ENCODE results near the gene CCDC17. TPM values are rescaled to one million over a fixed set of nuclear protein-coding genes. Genes with fewer than 3 reads are reported as not detected.
A peak's percentile ranks its signal among the peaks of the same experiment; 100 is the strongest.

The CCDC17 gene
- total RNA-seq, 2 donors from 2014 or later, result 5.2 to 5.9 TPM

- Mint-ChIP-seq H3K9me3 (no peaks in the 10 kb centered on the region), H3K4me3 (no peak overlapping the region), H3K36me3 (ENCODE audit: insufficient read depth in 2 of 2) (peaks cover 2 to 27% of the 10 kb centered on the region in 2 donors), H3K27ac (no peak overlapping the region), H3K4me1 (ENCODE audit: low read depth) (peaks cover 8% of the 10 kb centered on the region), H3K27me3 (ENCODE audit: low read depth) (no peaks in the 10 kb centered on the region)
- DNase-seq (no peak), ATAC-seq (replicated peaks in 1 of 2) (no peak)
These were observed 20.8 kb upstream of the CCDC17 start for GRCh38 chr1:45644661-45645060.

GRCh38 chr1:45643978-45644377, 20.1 kb upstream of the CCDC17 start:
- H3K4me1 Mint-ChIP-seq (ENCODE audit: low read depth), result peaks cover 8% of the 10 kb centered on the region
- H3K27me3 Mint-ChIP-seq (ENCODE audit: low read depth), result no peaks in the 10 kb centered on the region
- H3K9me3 Mint-ChIP-seq, result no peaks in the 10 kb centered on the region
- no peak overlapping the region for H3K4me3 Mint-ChIP-seq
- peaks cover 2 to 26% of the 10 kb centered on the region in 2 donors for H3K36me3 Mint-ChIP-seq (ENCODE audit: insufficient read depth in 2 of 2)
- no peak overlapping the region for H3K27ac Mint-ChIP-seq
- DNase-seq (no peak), ATAC-seq (replicated peaks in 1 of 2) (no peak)

- H3K4me1 Mint-ChIP-seq (ENCODE audit: low read depth), result peaks cover 8% of the 10 kb centered on the region
- no peak overlapping the region for H3K4me3 Mint-ChIP-seq
- no peak for ATAC-seq (replicated peaks in 1 of 2)
- peaks cover 2 to 26% of the 10 kb centered on the region in 2 donors for H3K36me3 Mint-ChIP-seq (ENCODE audit: insufficient read depth in 2 of 2)
- DNase-seq, result no peak
- H3K9me3 Mint-ChIP-seq, result no peaks in the 10 kb centered on the region
- H3K27ac Mint-ChIP-seq, result peak overlapping the region; percentile 83
- H3K27me3 Mint-ChIP-seq (ENCODE audit: low read depth), result no peaks in the 10 kb centered on the region
These were observed 19.5 kb upstream of the CCDC17 start for GRCh38 chr1:45643321-45643720.

GRCh38 chr1:45640293-45640692, 16.4 kb upstream of the CCDC17 start:
- Mint-ChIP-seq H3K9me3 (no peaks in the 10 kb centered on the region), H3K4me3 (no peak overlapping the region), H3K27ac (peak overlapping the region; percentile 26), H3K36me3 (ENCODE audit: insufficient read depth in 2 of 2) (peaks cover 2 to 15% of the 10 kb centered on the region in 2 donors), H3K4me1 (ENCODE audit: low read depth) (peaks cover 4% of the 10 kb centered on the region), H3K27me3 (ENCODE audit: low read depth) (no peaks in the 10 kb centered on the region)
- DNase-seq (no peak), ATAC-seq (replicated peaks in 1 of 2) (no peak)

DNA sequence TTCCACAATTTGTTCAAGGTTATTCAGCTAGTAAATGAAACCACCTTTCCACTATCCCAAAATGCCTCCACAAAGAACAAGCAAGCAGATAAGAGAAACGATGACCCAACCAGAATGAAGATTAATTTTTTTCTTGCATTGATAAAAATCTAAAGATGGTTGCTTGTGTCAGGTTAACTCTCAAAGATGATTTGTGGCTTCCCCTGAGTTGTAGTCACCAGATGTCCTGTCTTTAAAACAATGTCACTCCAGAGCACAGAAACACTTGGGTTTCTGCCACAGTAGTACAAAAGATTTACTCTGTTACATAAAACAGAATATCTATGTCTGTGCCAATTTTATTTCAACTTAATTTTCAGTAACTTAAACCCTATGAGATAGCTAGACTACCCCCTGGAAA, 11.4 kb upstream of the CCDC17 start:
- H3K4me3 Mint-ChIP-seq, result no peak overlapping the region
- no peaks in the 10 kb centered on the region for H3K9me3 Mint-ChIP-seq
- no peaks in the 10 kb centered on the region for H3K27me3 Mint-ChIP-seq (ENCODE audit: low read depth)
- H3K4me1 Mint-ChIP-seq (ENCODE audit: low read depth), result no peaks in the 10 kb centered on the region
- peaks cover 9 to 19% of the 10 kb centered on the region in 2 donors for H3K36me3 Mint-ChIP-seq (ENCODE audit: insufficient read depth in 2 of 2)
- no peak overlapping the region for H3K27ac Mint-ChIP-seq
- ATAC-seq (replicated peaks in 1 of 2), result no peak
- no peak for DNase-seq

- no peak overlapping the region for H3K27ac Mint-ChIP-seq
- no peaks in the 10 kb centered on the region for H3K9me3 Mint-ChIP-seq
- peaks cover 6 to 28% of the 10 kb centered on the region in 2 donors for H3K36me3 Mint-ChIP-seq (ENCODE audit: insufficient read depth in 2 of 2)
These were observed 6.6 kb upstream of the CCDC17 start for GRCh38 chr1:45630429-45630828.

GRCh38 chr1:45629035-45629434, 5.2 kb upstream of the CCDC17 start:
- H3K27ac Mint-ChIP-seq, result peak overlapping the region; percentile 33
- ATAC-seq (replicated peaks in 1 of 2) (no peak), DNase-seq (no peak)
- H3K36me3 Mint-ChIP-seq (ENCODE audit: insufficient read depth in 2 of 2), result peaks cover 6 to 28% of the 10 kb centered on the region in 2 donors
- no peaks in the 10 kb centered on the region for H3K9me3 Mint-ChIP-seq
- no peaks in the 10 kb centered on the region for H3K27me3 Mint-ChIP-seq (ENCODE audit: low read depth)
- no peak overlapping the region for H3K4me3 Mint-ChIP-seq
- no peaks in the 10 kb centered on the region for H3K4me1 Mint-ChIP-seq (ENCODE audit: low read depth)

More at GRCh38 chr1:45630429-45630828, 6.6 kb upstream of the CCDC17 start:
- Mint-ChIP-seq H3K4me1 (ENCODE audit: low read depth) (no peaks in the 10 kb centered on the region), H3K4me3 (no peak overlapping the region), H3K27me3 (ENCODE audit: low read depth) (no peaks in the 10 kb centered on the region)
- ATAC-seq (replicated peaks in 1 of 2) (peak in 1 of 2 donors; percentile 15), DNase-seq (no peak)

- H3K4me1 Mint-ChIP-seq (ENCODE audit: low read depth), result no peaks in the 10 kb centered on the region
- no peak for ATAC-seq (replicated peaks in 1 of 2)
- peaks cover 0 to 11% of the 10 kb centered on the region in 2 donors for H3K36me3 Mint-ChIP-seq (ENCODE audit: insufficient read depth in 2 of 2)
- H3K27ac Mint-ChIP-seq, result no peak overlapping the region
- H3K27me3 Mint-ChIP-seq (ENCODE audit: low read depth), result no peaks in the 10 kb centered on the region
- no peak overlapping the region for H3K4me3 Mint-ChIP-seq
- no peaks in the 10 kb centered on the region for H3K9me3 Mint-ChIP-seq
- no peak for DNase-seq
These were observed 1.1 kb downstream of the CCDC17 start for GRCh38 chr1:45622524-45623394.

GRCh38 chr1:45621895-45622523, 1.8 kb downstream of the CCDC17 start:
- DNase-seq (no peak), ATAC-seq (replicated peaks in 1 of 2) (peak in 1 of 2 donors; percentile 4)
- peaks cover 3 to 8% of the 10 kb centered on the region in 2 donors for H3K36me3 Mint-ChIP-seq (ENCODE audit: insufficient read depth in 2 of 2)
- H3K4me3 Mint-ChIP-seq, result no peak overlapping the region
- H3K27me3 Mint-ChIP-seq (ENCODE audit: low read depth), result no peaks in the 10 kb centered on the region
- no peak overlapping the region for H3K27ac Mint-ChIP-seq
- no peaks in the 10 kb centered on the region for H3K9me3 Mint-ChIP-seq
- H3K4me1 Mint-ChIP-seq (ENCODE audit: low read depth), result no peaks in the 10 kb centered on the region

- no peaks in the 10 kb centered on the region for H3K9me3 Mint-ChIP-seq
- H3K27ac Mint-ChIP-seq, result no peak overlapping the region
- no peak overlapping the region for H3K4me3 Mint-ChIP-seq
- H3K36me3 Mint-ChIP-seq (ENCODE audit: insufficient read depth in 2 of 2), result peaks cover 3 to 8% of the 10 kb centered on the region in 2 donors
- DNase-seq (no peak), ATAC-seq (replicated peaks in 1 of 2) (peak; percentile 16 to 24)
- no peaks in the 10 kb centered on the region for H3K4me1 Mint-ChIP-seq (ENCODE audit: low read depth)
- no peaks in the 10 kb centered on the region for H3K27me3 Mint-ChIP-seq (ENCODE audit: low read depth)
These were observed 2.4 kb downstream of the CCDC17 start for GRCh38 chr1:45621501-45621836.

GRCh38 chr1:45620588-45621500, 3.0 kb downstream of the CCDC17 start:
- Mint-ChIP-seq H3K36me3 (ENCODE audit: insufficient read depth in 2 of 2) (peaks cover 3 to 13% of the 10 kb centered on the region in 2 donors), H3K4me1 (ENCODE audit: low read depth) (no peaks in the 10 kb centered on the region), H3K27me3 (ENCODE audit: low read depth) (no peaks in the 10 kb centered on the region), H3K27ac (peak overlapping the region; percentile 80), H3K4me3 (no peak overlapping the region), H3K9me3 (no peaks in the 10 kb centered on the region)
- peak; percentile 13 to 23 for ATAC-seq (replicated peaks in 1 of 2)
- DNase-seq, result no peak

- Mint-ChIP-seq H3K27ac (peak overlapping the region; percentile 80), H3K4me3 (no peak overlapping the region), H3K4me1 (ENCODE audit: low read depth) (no peaks in the 10 kb centered on the region), H3K36me3 (ENCODE audit: insufficient read depth in 2 of 2) (peaks cover 8 to 18% of the 10 kb centered on the region in 2 donors), H3K9me3 (no peaks in the 10 kb centered on the region), H3K27me3 (ENCODE audit: low read depth) (no peaks in the 10 kb centered on the region)
- ATAC-seq (replicated peaks in 1 of 2), result no peak
- DNase-seq, result no peak
These were observed 4.5 kb downstream of the CCDC17 start for GRCh38 chr1:45619149-45619921.
